Epithelial cell of proximal tubule (primary cell): ENCODE results near the gene TBC1D4. TPM values are rescaled to one million over a fixed set of nuclear protein-coding genes. Genes with fewer than 3 reads are reported as not detected.

Experiments used
- DNase-seq: peaks from one replicate; pipeline ENCODE4 v3.0.0-alpha.2; 2011; ENCODE audit warnings: low read depth
- H3K4me3 ChIP-seq: 2 replicates; pipeline ENCODE4 v1.5.1; 2011; ENCODE audit warnings: low read depth, mild to moderate bottlenecking, low read length
- total RNA-seq: library from RNA; depleted of rRNA; stranded (reverse); fragments of >200 nt; gene quantifications from 2 replicates; pipeline ENCODE4 v1.2.3, GENCODE V29; 2015
- TF ChIP-seq, protein P1 (sequence below): conservative IDR thresholded peaks from 2 replicates; pipeline ENCODE4 v1.5.1; 2012; ENCODE audit warnings: low read depth, mild to moderate bottlenecking, low read length

TBC1D4 gene
- total RNA-seq, 1 donor from 2014 or later, result 20.9 TPM

DNA sequence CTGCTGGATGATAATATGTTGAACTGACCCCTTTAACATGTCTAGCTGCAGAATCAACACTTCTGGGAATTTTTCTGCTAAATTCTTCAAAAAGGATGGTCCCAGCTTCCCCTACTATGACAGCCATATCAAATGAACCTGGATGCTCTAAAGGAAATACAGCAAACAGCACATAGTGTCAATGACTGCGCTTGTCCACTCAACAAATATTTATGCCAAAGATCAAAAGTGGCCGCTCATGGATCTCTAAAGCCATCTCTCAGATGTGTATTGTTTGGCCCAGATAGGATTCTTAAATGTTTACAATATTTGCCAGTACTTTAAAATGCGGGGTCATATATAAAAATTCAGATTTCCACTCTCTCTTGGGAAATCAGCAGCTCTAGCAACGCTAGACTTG lies 3.3 kb downstream of the TBC1D4 start:
- no peak for DNase-seq
- H3K4me3 ChIP-seq, result no peak overlapping the region
- TF ChIP-seq, protein P1, sequence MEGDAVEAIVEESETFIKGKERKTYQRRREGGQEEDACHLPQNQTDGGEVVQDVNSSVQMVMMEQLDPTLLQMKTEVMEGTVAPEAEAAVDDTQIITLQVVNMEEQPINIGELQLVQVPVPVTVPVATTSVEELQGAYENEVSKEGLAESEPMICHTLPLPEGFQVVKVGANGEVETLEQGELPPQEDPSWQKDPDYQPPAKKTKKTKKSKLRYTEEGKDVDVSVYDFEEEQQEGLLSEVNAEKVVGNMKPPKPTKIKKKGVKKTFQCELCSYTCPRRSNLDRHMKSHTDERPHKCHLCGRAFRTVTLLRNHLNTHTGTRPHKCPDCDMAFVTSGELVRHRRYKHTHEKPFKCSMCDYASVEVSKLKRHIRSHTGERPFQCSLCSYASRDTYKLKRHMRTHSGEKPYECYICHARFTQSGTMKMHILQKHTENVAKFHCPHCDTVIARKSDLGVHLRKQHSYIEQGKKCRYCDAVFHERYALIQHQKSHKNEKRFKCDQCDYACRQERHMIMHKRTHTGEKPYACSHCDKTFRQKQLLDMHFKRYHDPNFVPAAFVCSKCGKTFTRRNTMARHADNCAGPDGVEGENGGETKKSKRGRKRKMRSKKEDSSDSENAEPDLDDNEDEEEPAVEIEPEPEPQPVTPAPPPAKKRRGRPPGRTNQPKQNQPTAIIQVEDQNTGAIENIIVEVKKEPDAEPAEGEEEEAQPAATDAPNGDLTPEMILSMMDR, result no peak

DNA sequence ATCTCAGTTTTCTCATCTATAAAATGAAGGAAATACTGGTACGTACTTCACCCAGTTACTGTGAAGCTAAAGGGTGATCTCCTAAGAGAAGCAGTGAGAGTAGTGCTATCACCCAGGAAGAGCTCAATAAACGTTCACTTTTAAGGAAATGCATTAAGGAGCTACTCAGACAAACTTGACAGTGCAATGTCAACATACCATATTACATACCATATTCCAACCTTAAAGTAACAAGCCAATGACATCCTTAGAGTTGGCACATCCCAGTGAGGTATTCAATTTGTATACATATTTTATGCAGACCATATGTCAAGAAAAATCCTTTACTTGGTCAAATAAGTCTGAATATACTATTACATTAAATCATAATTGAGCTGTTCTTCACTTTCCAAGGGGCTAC lies 7.0 kb downstream of the TBC1D4 start:
- DNase-seq, result no peak
- TF ChIP-seq, protein P1, result no peak
- H3K4me3 ChIP-seq, result no peak overlapping the region

DNA sequence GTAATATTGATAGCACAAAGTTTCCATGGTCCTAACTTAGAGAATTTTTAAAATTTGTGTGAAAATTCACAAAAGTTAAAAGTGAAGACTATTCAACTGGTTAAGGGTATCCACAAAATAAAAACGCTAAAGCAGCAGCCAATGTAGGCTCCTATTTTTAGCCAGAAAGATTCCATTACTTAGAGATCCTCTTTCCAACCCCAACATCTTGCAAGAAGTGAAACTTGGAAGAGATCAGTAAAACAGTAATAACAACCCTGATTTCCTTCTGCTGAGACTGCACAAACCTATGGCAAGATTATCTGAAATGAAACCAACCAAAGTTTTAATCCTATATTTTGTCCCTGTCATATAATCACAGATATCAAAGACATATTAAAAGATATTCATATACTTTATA lies 8.5 kb downstream of the TBC1D4 start:
- H3K4me3 ChIP-seq, result no peak overlapping the region
- TF ChIP-seq, protein P1, result no peak
- DNase-seq, result no peak

DNA sequence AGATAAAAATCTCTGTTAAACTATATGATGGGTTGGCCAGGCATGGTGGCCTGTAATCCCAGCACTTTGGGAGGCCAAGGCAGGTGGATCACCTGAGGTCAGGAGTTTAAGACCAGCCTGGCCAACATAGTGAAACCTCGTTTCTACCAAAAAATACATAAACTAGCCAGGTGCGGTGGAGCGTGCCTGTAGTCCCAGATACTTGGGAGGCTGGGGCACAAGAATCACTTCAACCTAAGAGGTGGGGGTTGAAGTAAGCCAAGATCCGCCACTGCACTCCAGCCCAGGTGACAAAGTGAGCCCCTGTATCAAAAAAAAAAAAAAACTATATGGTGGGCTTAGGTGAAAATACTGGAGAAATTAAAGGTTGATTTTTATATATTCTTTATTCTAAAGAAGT lies 11.3 kb downstream of the TBC1D4 start:
- H3K4me3 ChIP-seq, result no peak overlapping the region
- TF ChIP-seq, protein P1, result no peak
- DNase-seq, result no peak

DNA sequence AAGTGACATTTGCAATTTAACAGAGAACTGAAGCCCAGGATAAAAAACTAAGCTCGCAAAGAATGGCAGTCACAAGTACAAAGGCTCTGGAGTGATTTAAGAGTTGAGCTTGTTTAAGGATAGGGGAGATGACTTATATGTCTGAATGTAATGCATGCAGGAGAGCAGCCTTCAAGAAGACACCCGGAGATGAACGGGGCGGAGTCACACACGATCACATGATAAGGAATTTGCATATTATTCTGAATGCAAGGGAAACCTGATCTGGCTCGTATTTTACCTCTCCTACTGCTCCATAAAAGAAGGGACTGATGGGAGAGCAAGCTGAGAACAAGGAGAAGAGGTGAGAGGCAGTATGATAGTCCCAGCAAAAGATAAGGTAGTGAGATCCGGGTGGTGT lies 12.9 kb downstream of the TBC1D4 start:
- DNase-seq, result no peak
- TF ChIP-seq, protein P1, result no peak
- H3K4me3 ChIP-seq, result no peak overlapping the region

DNA sequence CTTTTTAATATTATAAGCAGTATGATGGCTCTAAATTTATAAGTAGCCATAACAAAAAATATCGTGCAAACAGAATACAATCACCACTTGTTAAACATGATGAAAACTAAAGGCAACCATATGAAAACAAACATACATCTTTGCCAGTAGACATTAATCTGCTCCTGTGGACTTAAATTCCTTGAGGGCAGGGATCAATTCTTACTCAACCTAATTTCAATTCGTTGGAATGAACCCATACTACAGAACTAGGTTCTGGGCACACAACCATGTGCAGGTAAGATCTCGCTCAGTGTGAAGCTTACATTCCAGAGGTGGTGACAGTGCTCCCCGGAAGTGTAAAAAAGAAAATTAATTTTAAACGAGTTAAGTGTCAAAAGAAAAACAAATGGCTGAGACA lies 13.4 kb downstream of the TBC1D4 start:
- DNase-seq, result no peak
- TF ChIP-seq, protein P1, result no peak
- no peak overlapping the region for H3K4me3 ChIP-seq

DNA sequence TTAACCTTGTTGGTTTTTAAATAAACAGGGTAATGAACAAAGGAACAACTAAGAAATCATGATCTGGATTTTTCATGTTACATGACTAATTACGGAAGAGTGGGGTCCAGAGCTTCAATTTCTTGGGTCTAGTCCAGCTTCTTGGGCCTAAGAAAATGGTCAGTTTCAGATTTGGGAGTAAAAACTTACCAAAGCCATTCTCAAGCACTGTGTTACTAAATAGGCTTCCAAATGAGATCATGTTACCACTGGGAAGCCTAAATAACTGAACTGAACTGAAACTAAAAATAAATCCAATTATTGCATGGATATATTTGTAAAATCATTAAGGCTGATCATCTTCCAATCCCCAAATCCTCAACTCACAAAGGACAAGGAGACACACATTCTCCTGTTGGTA lies 13.9 kb downstream of the TBC1D4 start:
- TF ChIP-seq, protein P1, result no peak
- H3K4me3 ChIP-seq, result no peak overlapping the region
- no peak for DNase-seq
